Thymus (tissue), 11 donors: Measurements from ENCODE around the gene CILP. TPM values are rescaled to one million over a fixed set of nuclear protein-coding genes. Genes with fewer than 3 reads are reported as not detected.
A peak's percentile ranks its signal among the peaks of the same experiment; 100 is the strongest.

Experiments
- DNase-seq, 9 donors: peaks; one replicate each; pipeline ENCODE4 v3.0.0-alpha.2; 2013; ENCODE audit warnings: low spot score in 9 of 9, low read depth in 6 of 9, missing footprints in 1 of 9
- H3K27ac ChIP-seq, 2 donors: one replicate each; pipeline ENCODE4 v1.5.1; 2013; ENCODE audit warnings: control low read depth in 1 of 2, low read depth in 1 of 2, low read length in 1 of 2, mild to moderate bottlenecking in 1 of 2, moderate library complexity in 1 of 2
- H3K27me3 ChIP-seq, 2 donors: one replicate each; pipeline ENCODE4 v1.5.1; 2013; ENCODE audit warnings: low read length in 1 of 2; ENCODE audit not compliant: control insufficient read depth in 2 of 2, insufficient read depth in 1 of 2
- H3K36me3 ChIP-seq, 2 donors: one replicate each; pipeline ENCODE4 v1.5.1; 2013; ENCODE audit warnings: low read length in 1 of 2, mild to moderate bottlenecking in 1 of 2, moderate library complexity in 1 of 2; ENCODE audit not compliant: control insufficient read depth in 2 of 2, insufficient read depth in 2 of 2
- H3K4me1 ChIP-seq, 2 donors: one replicate each; pipeline ENCODE4 v1.5.1; 2013; ENCODE audit warnings: low read length in 2 of 2; ENCODE audit not compliant: control insufficient read depth in 2 of 2, insufficient read depth in 2 of 2
- H3K4me3 ChIP-seq, 2 donors: one replicate each; pipeline ENCODE4 v1.5.1; 2013; ENCODE audit warnings: low read length in 2 of 2, control low read depth in 1 of 2, mild to moderate bottlenecking in 1 of 2
- H3K9me3 ChIP-seq, 2 donors: one replicate each; pipeline ENCODE4 v1.5.1; 2013; ENCODE audit warnings: low read length in 1 of 2, mild to moderate bottlenecking in 1 of 2; ENCODE audit not compliant: control insufficient read depth in 2 of 2, insufficient read depth in 1 of 2
- WGBS: extraction: QIAGEN DNeasy Blood & Tissue Kit; methylation state at CpG from one replicate; pipeline ENCODE4 v1.1.7; 2013; 5-methylcytosine and 5-hydroxymethylcytosine counted together
- polyA plus RNA-seq: library from polyadenylated mRNA; stranded (reverse); fragments of 200-250 nt; gene quantifications from one replicate; pipeline ENCODE4 v1.2.3, GENCODE V29; 2013
- total RNA-seq: library from RNA; stranded (reverse); fragments of 120-200 nt; gene quantifications from one replicate; pipeline ENCODE4 v1.2.4, GENCODE V29; 2013
- donor health status: healthy.

The CILP gene
- total and polyA plus RNA-seq, 2 donors, result 0.85 to 5.2 TPM

- Histone ChIP-seq H3K4me1 (peaks cover 0 to 21% of the 10 kb centered on the region in 2 donors), H3K27me3 (no peaks in the 10 kb centered on the region), H3K9me3 (no peaks in the 10 kb centered on the region), H3K27ac (no peak overlapping the region), H3K36me3 (no peaks in the 10 kb centered on the region), H3K4me3 (no peak overlapping the region)
- DNase-seq, result no peak
- WGBS, result 96% methylated on average over 2 of the region's 2 CpGs
Observed at GRCh38 chr15:65213241-65213640, 2.0 kb upstream of the CILP start.

DNA sequence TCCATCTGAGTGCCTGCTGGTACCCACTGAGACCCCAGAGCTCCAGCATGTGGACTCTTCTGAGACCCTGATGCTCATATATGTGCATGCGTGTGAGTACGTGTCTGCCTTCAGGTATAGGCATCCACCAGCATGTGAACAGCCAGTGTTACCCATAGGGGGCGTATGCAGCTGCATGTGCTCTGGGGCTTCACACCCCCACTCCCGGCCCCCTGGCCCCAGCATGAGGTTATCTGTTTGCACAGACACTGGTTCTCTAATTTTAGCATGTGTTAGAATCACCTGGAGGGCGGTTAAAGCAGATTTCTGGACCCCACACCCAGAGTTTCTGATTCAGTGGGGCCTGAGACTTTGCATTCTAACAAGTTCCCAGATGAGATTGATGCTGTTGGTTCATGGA, 824 bp upstream of the CILP start:
- WGBS, result 62% methylated on average over 5 of the region's 5 CpGs
- Histone ChIP-seq H3K36me3 (no peaks in the 10 kb centered on the region), H3K9me3 (no peaks in the 10 kb centered on the region), H3K27me3 (no peaks in the 10 kb centered on the region), H3K4me3 (no peak overlapping the region), H3K27ac (no peak overlapping the region), H3K4me1 (peaks cover 0 to 21% of the 10 kb centered on the region in 2 donors)
- peak in 6 of 9 donors; percentile 13 to 54 (median 28) for DNase-seq

DNA sequence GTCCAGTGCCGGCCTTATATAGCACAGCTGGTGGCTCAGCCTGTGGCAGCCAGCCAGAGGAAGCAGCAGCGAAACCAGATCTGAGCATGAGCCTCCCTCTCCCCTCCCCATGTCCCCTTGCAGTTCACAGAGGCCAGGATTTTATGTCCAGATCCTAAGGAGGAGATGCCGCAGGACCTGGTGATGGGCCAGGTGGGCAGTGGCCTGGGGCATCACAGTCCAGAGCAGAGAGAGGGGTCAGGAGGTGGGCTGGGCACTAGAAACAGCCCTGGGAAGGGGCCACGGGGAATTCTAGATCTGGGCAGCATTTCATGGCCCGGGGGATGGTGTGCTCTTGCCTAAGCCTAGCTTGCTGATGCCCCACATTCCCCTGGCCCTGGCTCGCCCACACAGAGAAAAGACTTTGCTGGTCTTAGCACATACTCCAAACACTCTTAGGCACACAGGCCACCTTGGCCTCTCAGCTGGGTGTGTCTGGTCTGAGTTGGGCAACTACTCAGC, 259 bp upstream of the CILP start:
- Histone ChIP-seq H3K4me3 (no peak overlapping the region), H3K27me3 (no peaks in the 10 kb centered on the region), H3K4me1 (peaks cover 0 to 21% of the 10 kb centered on the region in 2 donors), H3K9me3 (no peaks in the 10 kb centered on the region), H3K27ac (no peak overlapping the region), H3K36me3 (no peaks in the 10 kb centered on the region)
- no peak for DNase-seq
- WGBS, result 80% methylated on average over 6 of the region's 6 CpGs

GRCh38 chr15:65209701-65210643, 1.3 kb downstream of the CILP start:
- H3K4me1 ChIP-seq, result peaks cover 0 to 21% of the 10 kb centered on the region in 2 donors
- H3K4me3 ChIP-seq, result no peak overlapping the region
- H3K27ac ChIP-seq, result no peak overlapping the region
- no peaks in the 10 kb centered on the region for H3K9me3 ChIP-seq
- no peak for DNase-seq
- H3K27me3 ChIP-seq, result no peaks in the 10 kb centered on the region
- 88% methylated on average over 17 of the region's 17 CpGs for WGBS
- H3K36me3 ChIP-seq, result no peaks in the 10 kb centered on the region

- H3K36me3 ChIP-seq, result no peaks in the 10 kb centered on the region
- H3K27ac ChIP-seq, result no peak overlapping the region
- H3K27me3 ChIP-seq, result no peaks in the 10 kb centered on the region
- DNase-seq, result no peak
- H3K4me3 ChIP-seq, result no peak overlapping the region
- WGBS, result 100% methylated on average over 2 of the region's 2 CpGs
- peaks cover 0 to 21% of the 10 kb centered on the region in 2 donors for H3K4me1 ChIP-seq
- H3K9me3 ChIP-seq, result no peaks in the 10 kb centered on the region
Observed at GRCh38 chr15:65208647-65209046, 2.6 kb downstream of the CILP start.

- Histone ChIP-seq H3K4me1 (peaks cover 0 to 20% of the 10 kb centered on the region in 2 donors), H3K9me3 (no peaks in the 10 kb centered on the region), H3K36me3 (no peaks in the 10 kb centered on the region), H3K27me3 (no peaks in the 10 kb centered on the region), H3K27ac (no peak overlapping the region), H3K4me3 (no peak overlapping the region)
- no peak for DNase-seq
- 97% methylated on average over 6 of the region's 6 CpGs for WGBS
Observed at GRCh38 chr15:65207280-65207840, 3.9 kb downstream of the CILP start.

GRCh38 chr15:65206750-65207149, 4.5 kb downstream of the CILP start:
- no peaks in the 10 kb centered on the region for H3K27me3 ChIP-seq
- H3K36me3 ChIP-seq, result no peaks in the 10 kb centered on the region
- 98% methylated on average over 20 of the region's 20 CpGs for WGBS
- DNase-seq, result no peak
- no peak overlapping the region for H3K4me3 ChIP-seq
- peaks cover 0 to 14% of the 10 kb centered on the region in 2 donors for H3K4me1 ChIP-seq
- no peaks in the 10 kb centered on the region for H3K9me3 ChIP-seq
- no peak overlapping the region for H3K27ac ChIP-seq

DNA sequence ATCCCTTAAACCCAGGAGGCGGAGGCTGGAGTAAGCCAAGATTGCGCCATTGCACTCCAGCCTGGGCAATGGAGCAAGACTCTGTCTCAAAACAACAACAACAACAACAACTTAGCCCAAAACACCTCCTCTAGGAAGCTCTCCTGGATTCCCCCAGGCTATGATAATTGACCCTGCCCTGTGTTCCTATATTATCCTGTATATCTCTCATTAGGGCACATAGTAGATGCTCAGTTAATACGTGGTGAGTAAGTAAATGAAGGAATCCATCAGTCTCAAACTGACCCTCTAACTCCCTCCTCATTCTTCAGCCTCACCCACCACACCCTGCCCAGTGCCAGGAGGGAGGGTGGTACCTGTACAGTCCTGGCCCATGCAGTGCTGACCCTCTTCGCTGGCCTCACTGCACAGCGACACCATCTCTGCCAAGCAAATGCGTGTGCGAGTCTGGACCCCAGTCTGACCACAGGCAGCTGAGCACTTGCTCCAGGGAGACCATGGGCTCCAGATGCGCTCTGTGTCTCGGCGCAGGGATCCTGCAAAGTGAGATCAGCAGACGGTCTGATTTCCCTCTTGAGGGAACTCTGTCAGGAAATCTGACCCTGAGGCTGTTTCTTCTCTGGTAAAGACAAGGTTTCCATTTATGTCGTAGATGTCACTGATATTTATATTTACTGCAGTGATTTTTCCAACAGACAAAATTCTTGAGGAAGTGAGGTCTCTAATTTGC, 6.2 kb downstream of the CILP start:
- H3K4me1 ChIP-seq, result peaks cover 0 to under 1% of the 10 kb centered on the region in 2 donors
- H3K36me3 ChIP-seq, result no peaks in the 10 kb centered on the region
- H3K27me3 ChIP-seq, result no peaks in the 10 kb centered on the region
- H3K9me3 ChIP-seq, result no peaks in the 10 kb centered on the region
- 96% methylated on average over 12 of the region's 12 CpGs for WGBS
- no peak overlapping the region for H3K4me3 ChIP-seq
- no peak overlapping the region for H3K27ac ChIP-seq
- no peak for DNase-seq
